GM23338 (cell line): ENCODE results near the gene TMEM117.

Experiments used
- EZH2 ChIP-seq: fragments of 200-600 bp; sonication (generic); IDR thresholded peaks from one replicate; pipeline ENCODE4 v1.8.0; 2017; ENCODE audit warnings: antibody characterized with exemption, mild to moderate bottlenecking, low read depth; ENCODE audit not compliant: unreplicated experiment
- REST ChIP-seq: IDR thresholded peaks from one replicate; pipeline ENCODE4 v1.6.1; 2018; ENCODE audit warnings: antibody characterized with exemption; ENCODE audit not compliant: unreplicated experiment
- STAT1 ChIP-seq: IDR thresholded peaks from one replicate; pipeline ENCODE4 v1.6.1; 2016; ENCODE audit warnings: antibody characterized with exemption; ENCODE audit not compliant: unreplicated experiment
- TF ChIP-seq, protein P1 (sequence below), 2 experiments: fragments of 200-600 bp in 1 of 2; sonication (generic) in 1 of 2; conservative IDR thresholded peaks; 2 replicates each; pipeline versions ENCODE4 v1.5.1 to v1.6.1; 2016 to 2017; ENCODE audit warnings: antibody characterized with exemption in 2 of 2, low read depth in 2 of 2, mild to moderate bottlenecking in 2 of 2, moderate library complexity in 1 of 2
- TF ChIP-seq, protein P2 (sequence below): IDR thresholded peaks from 2 replicates; pipeline ENCODE4 v1.6.1; 2016; ENCODE audit warnings: antibody characterized with exemption

DNA sequence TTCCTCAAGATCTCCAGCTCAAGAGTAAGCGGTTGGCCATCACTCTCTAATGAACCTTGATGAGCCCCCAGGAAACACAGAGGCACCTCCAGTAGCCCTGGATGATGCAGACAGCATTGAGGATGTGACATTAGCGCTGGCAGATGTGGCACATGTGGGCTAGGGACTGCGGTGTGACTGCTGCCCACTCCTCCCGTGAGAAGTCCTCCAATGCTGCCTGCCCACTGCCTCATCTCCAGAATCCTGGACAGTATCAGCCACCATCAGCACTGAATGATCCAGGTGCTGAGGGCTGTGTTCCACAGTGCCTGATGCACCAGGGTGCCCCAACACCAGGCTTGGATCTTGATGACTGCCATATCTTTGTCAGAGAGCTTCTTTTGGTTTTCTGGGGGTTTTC, 412.6 kb downstream of the TMEM117 start:
- TF ChIP-seq STAT1, result no peak
- TF ChIP-seq, protein P1, sequence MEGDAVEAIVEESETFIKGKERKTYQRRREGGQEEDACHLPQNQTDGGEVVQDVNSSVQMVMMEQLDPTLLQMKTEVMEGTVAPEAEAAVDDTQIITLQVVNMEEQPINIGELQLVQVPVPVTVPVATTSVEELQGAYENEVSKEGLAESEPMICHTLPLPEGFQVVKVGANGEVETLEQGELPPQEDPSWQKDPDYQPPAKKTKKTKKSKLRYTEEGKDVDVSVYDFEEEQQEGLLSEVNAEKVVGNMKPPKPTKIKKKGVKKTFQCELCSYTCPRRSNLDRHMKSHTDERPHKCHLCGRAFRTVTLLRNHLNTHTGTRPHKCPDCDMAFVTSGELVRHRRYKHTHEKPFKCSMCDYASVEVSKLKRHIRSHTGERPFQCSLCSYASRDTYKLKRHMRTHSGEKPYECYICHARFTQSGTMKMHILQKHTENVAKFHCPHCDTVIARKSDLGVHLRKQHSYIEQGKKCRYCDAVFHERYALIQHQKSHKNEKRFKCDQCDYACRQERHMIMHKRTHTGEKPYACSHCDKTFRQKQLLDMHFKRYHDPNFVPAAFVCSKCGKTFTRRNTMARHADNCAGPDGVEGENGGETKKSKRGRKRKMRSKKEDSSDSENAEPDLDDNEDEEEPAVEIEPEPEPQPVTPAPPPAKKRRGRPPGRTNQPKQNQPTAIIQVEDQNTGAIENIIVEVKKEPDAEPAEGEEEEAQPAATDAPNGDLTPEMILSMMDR (conservative IDR thresholded peaks at IDR 0.05; ENCODE audit: low read depth in 2 of 2), result no peak
- no peak for TF ChIP-seq EZH2
- TF ChIP-seq REST, result no peak
- TF ChIP-seq, protein P2, sequence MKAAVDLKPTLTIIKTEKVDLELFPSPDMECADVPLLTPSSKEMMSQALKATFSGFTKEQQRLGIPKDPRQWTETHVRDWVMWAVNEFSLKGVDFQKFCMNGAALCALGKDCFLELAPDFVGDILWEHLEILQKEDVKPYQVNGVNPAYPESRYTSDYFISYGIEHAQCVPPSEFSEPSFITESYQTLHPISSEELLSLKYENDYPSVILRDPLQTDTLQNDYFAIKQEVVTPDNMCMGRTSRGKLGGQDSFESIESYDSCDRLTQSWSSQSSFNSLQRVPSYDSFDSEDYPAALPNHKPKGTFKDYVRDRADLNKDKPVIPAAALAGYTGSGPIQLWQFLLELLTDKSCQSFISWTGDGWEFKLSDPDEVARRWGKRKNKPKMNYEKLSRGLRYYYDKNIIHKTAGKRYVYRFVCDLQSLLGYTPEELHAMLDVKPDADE, result no peak
